RWPE1 (cell line): ENCODE measurements around the gene DTNB.

ENCODE experiments used
- CTCF ChIA-PET: fragments of 350-600 bp; sonication (Branson Sonifier 250); formaldehyde crosslinking; extraction: SDS; loops from one replicate; lab custom pipeline; 2021; lab: Yijun Ruan, JAX
- POLR2A ChIA-PET: fragments of 400-600 bp; formaldehyde crosslinking; extraction: SDS; loops from one replicate; lab custom pipeline; 2020; ENCODE audit warnings: antibody characterized with exemption; ENCODE audit not compliant: low non-redundant PET; lab: Yijun Ruan, JAX
- DNase-seq: peaks from one replicate; pipeline ENCODE4 v3.0.0; 2012; ENCODE audit warnings: low spot score
- H3K27ac ChIP-seq: fragments of 450-650 bp; 2 replicates; pipeline ENCODE4 v1.5.1; 2017
- CTCF ChIP-seq: fragments of 450-650 bp; conservative IDR thresholded peaks from 2 replicates; pipeline ENCODE4 v1.5.1; 2017; ENCODE audit warnings: low read depth, mild to moderate bottlenecking

DTNB gene

DNA sequence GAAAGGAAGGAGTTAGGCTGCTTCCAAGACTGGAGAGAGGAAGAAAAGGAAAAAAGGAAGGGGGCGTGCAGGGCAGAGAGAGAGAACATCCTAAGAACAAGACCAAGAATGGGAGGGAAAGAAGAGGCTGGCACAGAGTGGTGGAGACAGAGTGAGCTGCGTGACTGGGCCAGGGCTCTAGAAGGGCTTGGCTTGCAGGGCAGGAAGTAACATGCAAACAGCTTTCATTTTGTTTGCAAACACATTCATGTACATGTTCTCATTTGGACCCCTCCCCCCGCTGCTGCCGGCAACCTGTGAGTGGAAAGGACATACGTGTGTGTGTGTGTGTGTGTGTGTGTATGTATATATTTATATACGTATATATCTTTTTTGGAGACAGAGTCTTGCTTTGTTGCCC is 284.9 kb downstream of the DTNB start:
- ChIA-PET CTCF (interaction anchor here (1.4 kb wide), 1 partner anchor 8 kb away, joined by 5 read pairs; no protein-coding TSS in a partner anchor), POLR2A (no interaction called here)
- no peak for TF ChIP-seq CTCF
- no peak for DNase-seq
- H3K27ac ChIP-seq = no peak overlapping the region

- ChIA-PET POLR2A (no interaction called here), CTCF (interaction anchor here (0.6 kb wide), 1 partner anchor 446 kb away, joined by 3 read pairs; no protein-coding TSS in a partner anchor)
- H3K27ac ChIP-seq = no peak overlapping the region
- no peak for DNase-seq
- TF ChIP-seq CTCF = no peak
These were observed 285.4 kb downstream of the DTNB start for GRCh38 chr2:25387876-25388449.

- ChIA-PET POLR2A (no interaction called here), CTCF (interaction anchor here (0.6 to 1.8 kb wide), 3 partner anchors 25 to 445 kb away, joined by 3 to 8 read pairs (median 3); no protein-coding TSS in a partner anchor)
- peak overlapping the region; percentile 7; the same call in 1 of the 2 replicates for H3K27ac ChIP-seq
- DNase-seq = no peak
- no peak for TF ChIP-seq CTCF
These were observed 286.2 kb downstream of the DTNB start for GRCh38 chr2:25386971-25387875.

DNA sequence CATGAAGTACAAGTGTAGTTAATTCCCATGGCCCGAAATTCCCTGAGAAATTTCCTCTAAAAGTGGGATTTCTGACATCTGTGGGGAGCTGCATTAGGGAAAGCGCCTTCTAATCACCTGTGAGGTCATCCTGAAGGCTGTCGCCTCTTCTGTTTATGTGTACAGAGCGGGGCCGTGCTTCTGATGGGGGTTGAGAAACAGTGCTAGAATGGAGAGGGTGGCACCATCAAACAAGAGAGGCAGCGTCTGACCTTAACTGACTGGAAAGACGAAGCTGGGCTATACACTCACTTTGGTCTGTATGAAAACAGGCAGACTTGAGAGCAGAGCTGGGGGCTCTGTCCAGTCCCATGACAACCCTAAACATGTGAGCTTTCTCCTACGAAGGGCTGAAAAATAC is 287.5 kb downstream of the DTNB start:
- ChIA-PET CTCF (interaction anchor here (0.6 to 1.8 kb wide), 3 partner anchors 9 to 24 kb away, joined by 3 to 8 read pairs (median 5); no protein-coding TSS in a partner anchor), POLR2A (no interaction called here)
- no peak overlapping the region for H3K27ac ChIP-seq
- no peak for DNase-seq
- no peak for TF ChIP-seq CTCF

DNA sequence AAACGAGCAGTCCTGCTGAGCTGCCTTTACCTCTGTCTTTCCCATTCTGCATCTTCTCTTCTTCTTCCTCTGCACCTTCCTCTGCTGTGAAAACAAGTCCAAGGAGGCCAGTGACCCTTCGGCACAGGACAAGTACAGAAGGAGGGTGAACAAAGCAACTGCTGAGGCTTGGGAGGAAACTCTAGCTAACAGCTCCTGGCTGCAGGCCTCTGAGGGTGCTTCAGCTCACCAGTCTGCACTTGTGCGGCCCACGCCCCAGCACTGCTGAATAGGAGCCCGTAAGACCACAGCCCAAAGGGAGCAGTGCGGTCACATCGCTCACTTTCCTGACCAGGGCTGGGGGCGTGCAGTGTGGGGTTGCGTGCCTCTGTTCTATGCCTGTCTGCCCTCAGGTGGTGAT is 289.6 kb downstream of the DTNB start:
- no peak overlapping the region for H3K27ac ChIP-seq
- TF ChIP-seq CTCF = no peak
- DNase-seq = no peak
- CTCF ChIA-PET = interaction anchor here (0.6 to 1.0 kb wide), 3 partner anchors 8 to 220 kb away, joined by 3 to 5 read pairs (median 3); no protein-coding TSS in a partner anchor
- POLR2A ChIA-PET = no interaction called here

DNA sequence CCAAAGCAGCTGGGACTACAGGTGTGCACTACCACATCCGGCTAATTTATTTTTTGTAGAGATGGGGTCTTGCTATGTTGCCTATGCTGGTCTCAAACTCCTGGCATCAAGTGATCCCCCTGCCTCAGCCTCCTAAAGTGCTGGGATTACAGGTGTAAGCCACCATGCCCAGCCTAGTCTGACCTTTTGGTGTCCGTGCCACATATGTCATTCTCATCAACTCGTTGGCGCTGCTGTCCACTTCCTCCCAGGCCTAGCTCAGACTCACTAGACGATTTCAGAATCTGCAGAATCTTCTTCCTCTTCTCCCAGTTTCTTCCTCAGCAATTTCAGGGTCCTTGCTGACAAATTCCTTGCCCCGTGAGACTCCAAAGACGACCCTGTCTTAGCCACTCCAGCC is 291.9 kb downstream of the DTNB start:
- TF ChIP-seq CTCF = no peak
- no peak for DNase-seq
- no peak overlapping the region for H3K27ac ChIP-seq
- ChIA-PET POLR2A (no interaction called here), CTCF (interaction anchor here (0.6 kb wide), 1 partner anchor 130 kb away, joined by 3 read pairs; no protein-coding TSS in a partner anchor)
